ENCODE measurements around the gene GRM1.

The GRM1 gene

GRCh38 chr6:146111881-146112450 lies 83.1 kb downstream of the GRM1 start:
- intact Hi-C loops (cut with DNase I; ENCODE audit: low total_unique reads): no loop called here
- Histone ChIP-seq H3K27me3 (no peaks in the 10 kb centered on the region), H3K4me1 (no peaks in the 10 kb centered on the region), H3K36me3 (no peaks in the 10 kb centered on the region), H3K27ac (no peak overlapping the region), H3K4me3 (no peak overlapping the region), H3K9me3 (peaks cover 0 to 11% (median 0%) of the 10 kb centered on the region in 3 donors)
- DNase-seq: no peak
- TF ChIP-seq CTCF (IDR thresholded peaks at IDR 0.05): no peak

GRCh38 chr6:146113084-146113623 lies 84.3 kb downstream of the GRM1 start:
- TF ChIP-seq CTCF (IDR thresholded peaks at IDR 0.05): no peak
- no peaks in the 10 kb centered on the region for H3K27me3 ChIP-seq
- no peak overlapping the region for H3K4me3 ChIP-seq
- H3K27ac ChIP-seq: no peak overlapping the region
- no peaks in the 10 kb centered on the region for H3K36me3 ChIP-seq
- DNase-seq: no peak
- intact Hi-C loops (cut with DNase I; ENCODE audit: low total_unique reads): no loop called here
- H3K9me3 ChIP-seq: peaks cover 0 to 11% (median 0%) of the 10 kb centered on the region in 3 donors
- no peaks in the 10 kb centered on the region for H3K4me1 ChIP-seq

- intact Hi-C loops (cut with DNase I; ENCODE audit: low total_unique reads): no loop called here
- H3K36me3 ChIP-seq: no peaks in the 10 kb centered on the region
- no peaks in the 10 kb centered on the region for H3K9me3 ChIP-seq
- H3K4me1 ChIP-seq: no peaks in the 10 kb centered on the region
- no peaks in the 10 kb centered on the region for H3K27me3 ChIP-seq
- no peak for DNase-seq
- H3K27ac ChIP-seq: no peak overlapping the region
- H3K4me3 ChIP-seq: no peak overlapping the region
- no peak for TF ChIP-seq CTCF (IDR thresholded peaks at IDR 0.05)
These were observed 94.8 kb downstream of the GRM1 start for GRCh38 chr6:146123616-146124015.

GRCh38 chr6:146127447-146128215 lies 98.8 kb downstream of the GRM1 start:
- DNase-seq: no peak
- H3K27ac ChIP-seq: no peak overlapping the region
- no peaks in the 10 kb centered on the region for H3K9me3 ChIP-seq
- H3K4me1 ChIP-seq: no peaks in the 10 kb centered on the region
- no peaks in the 10 kb centered on the region for H3K27me3 ChIP-seq
- no peak for TF ChIP-seq CTCF (IDR thresholded peaks at IDR 0.05)
- no peak overlapping the region for H3K4me3 ChIP-seq
- intact Hi-C loops (cut with DNase I; ENCODE audit: low total_unique reads): no loop called here
- H3K36me3 ChIP-seq: no peaks in the 10 kb centered on the region

- H3K4me3 ChIP-seq: no peak overlapping the region
- H3K27ac ChIP-seq: no peak overlapping the region
- H3K36me3 ChIP-seq: no peaks in the 10 kb centered on the region
- intact Hi-C loops (cut with DNase I; ENCODE audit: low total_unique reads): no loop called here
- H3K9me3 ChIP-seq: no peaks in the 10 kb centered on the region
- TF ChIP-seq CTCF (IDR thresholded peaks at IDR 0.05): no peak
- no peaks in the 10 kb centered on the region for H3K4me1 ChIP-seq
- no peaks in the 10 kb centered on the region for H3K27me3 ChIP-seq
- DNase-seq: no peak
These were observed 105.0 kb downstream of the GRM1 start for GRCh38 chr6:146133866-146134265.

All from tibial artery (tissue), 4 donors.